ENCODE data around the gene RAB22A. TPM values are rescaled to one million over a fixed set of nuclear protein-coding genes. Genes with fewer than 3 reads are reported as not detected.

The RAB22A gene
- polyA plus RNA-seq, 1 experiment = 14.9 TPM

GRCh38 chr20:58377766-58378401 lies 68.4 kb downstream of the RAB22A start:
- H3K4me3 ChIP-seq (ENCODE audit: low read depth, low read length) = no peak overlapping the region
- POLR2A ChIA-PET = no interaction called here
- CTCF ChIA-PET = interaction anchor here (0.7 kb wide), 1 partner anchor 15 kb away, joined by 3 read pairs; no protein-coding TSS in a partner anchor
- TF ChIP-seq CTCF (IDR thresholded peaks at IDR 0.05; ENCODE audit: low read depth, low read length) = no peak
- H3K9me3 ChIP-seq (ENCODE audit: control insufficient read depth, insufficient read depth, low read length) = peaks cover 3% of the 10 kb centered on the region; the same call in 1 of the 2 replicates
- H3K27me3 ChIP-seq (ENCODE audit: control insufficient read depth, insufficient read depth, low read length) = peaks cover 3% of the 10 kb centered on the region
- H3K27ac ChIP-seq (ENCODE audit: low read depth, low read length) = no peak overlapping the region
- DNase-seq (ENCODE audit: low read depth, low spot score) = no peak

DNA sequence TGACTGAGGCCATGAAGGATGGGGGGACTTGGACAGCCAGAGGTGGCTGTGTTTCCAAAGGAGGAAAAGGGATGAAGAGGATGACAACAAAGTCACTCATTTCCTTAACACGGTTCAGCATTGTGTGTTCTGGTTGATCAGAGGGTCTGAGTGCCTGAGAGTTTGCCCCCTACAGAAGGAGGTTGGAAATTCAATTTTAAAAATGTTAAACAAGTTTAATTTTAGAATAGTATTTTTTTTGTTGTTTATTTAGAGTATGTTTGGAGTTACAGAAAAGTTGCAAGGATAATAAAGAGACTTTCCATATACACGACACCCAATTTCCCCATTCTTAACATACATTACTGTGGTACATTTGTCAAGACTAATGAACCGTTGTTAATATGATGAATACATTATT lies 69.2 kb downstream of the RAB22A start:
- Histone ChIP-seq H3K27me3 (ENCODE audit: control insufficient read depth, insufficient read depth, low read length) (peaks cover 3% of the 10 kb centered on the region), H3K9me3 (ENCODE audit: control insufficient read depth, insufficient read depth, low read length) (peaks cover 3% of the 10 kb centered on the region; the same call in 1 of the 2 replicates), H3K4me3 (ENCODE audit: low read depth, low read length) (no peak overlapping the region), H3K27ac (ENCODE audit: low read depth, low read length) (no peak overlapping the region)
- ChIA-PET POLR2A (no interaction called here), CTCF (no interaction called here)
- TF ChIP-seq CTCF (IDR thresholded peaks at IDR 0.05; ENCODE audit: low read depth, low read length) = peak; percentile 23; the same call in 1 of the 2 replicates
- no peak for DNase-seq (ENCODE audit: low read depth, low spot score)

GRCh38 chr20:58381627-58382026 lies 72.1 kb downstream of the RAB22A start:
- TF ChIP-seq CTCF (IDR thresholded peaks at IDR 0.05; ENCODE audit: low read depth, low read length) = no peak
- H3K27ac ChIP-seq (ENCODE audit: low read depth, low read length) = no peak overlapping the region
- no peak overlapping the region for H3K4me3 ChIP-seq (ENCODE audit: low read depth, low read length)
- ChIA-PET POLR2A (no interaction called here), CTCF (no interaction called here)
- DNase-seq (ENCODE audit: low read depth, low spot score) = no peak
- peaks cover 3% of the 10 kb centered on the region for H3K27me3 ChIP-seq (ENCODE audit: control insufficient read depth, insufficient read depth, low read length)
- H3K9me3 ChIP-seq (ENCODE audit: control insufficient read depth, insufficient read depth, low read length) = peaks cover 3% of the 10 kb centered on the region; the same call in 1 of the 2 replicates

GRCh38 chr20:58382096-58382495 lies 72.6 kb downstream of the RAB22A start:
- H3K27ac ChIP-seq (ENCODE audit: low read depth, low read length) = no peak overlapping the region
- peaks cover 3% of the 10 kb centered on the region; the same call in 1 of the 2 replicates for H3K9me3 ChIP-seq (ENCODE audit: control insufficient read depth, insufficient read depth, low read length)
- ChIA-PET POLR2A (no interaction called here), CTCF (no interaction called here)
- no peak for TF ChIP-seq CTCF (IDR thresholded peaks at IDR 0.05; ENCODE audit: low read depth, low read length)
- peaks cover 3% of the 10 kb centered on the region for H3K27me3 ChIP-seq (ENCODE audit: control insufficient read depth, insufficient read depth, low read length)
- H3K4me3 ChIP-seq (ENCODE audit: low read depth, low read length) = no peak overlapping the region
- DNase-seq (ENCODE audit: low read depth, low spot score) = no peak

- DNase-seq (ENCODE audit: low read depth, low spot score) = no peak
- H3K27ac ChIP-seq (ENCODE audit: low read depth, low read length) = no peak overlapping the region
- no peak overlapping the region for H3K4me3 ChIP-seq (ENCODE audit: low read depth, low read length)
- H3K27me3 ChIP-seq (ENCODE audit: control insufficient read depth, insufficient read depth, low read length) = peaks cover 3% of the 10 kb centered on the region
- POLR2A ChIA-PET = no interaction called here
- CTCF ChIA-PET = interaction anchor here (1.5 kb wide), 1 partner anchor 147 kb away, joined by 4 read pairs; no protein-coding TSS in a partner anchor
- TF ChIP-seq CTCF (IDR thresholded peaks at IDR 0.05; ENCODE audit: low read depth, low read length) = no peak
- peaks cover 3% of the 10 kb centered on the region for H3K9me3 ChIP-seq (ENCODE audit: control insufficient read depth, insufficient read depth, low read length)
These were observed 75.3 kb downstream of the RAB22A start for GRCh38 chr20:58384821-58385220.
